Measurements from ENCODE around the gene FGFR3. TPM values are rescaled to one million over a fixed set of nuclear protein-coding genes. Genes with fewer than 3 reads are reported as not detected.

FGFR3 gene
- total RNA-seq, 1 donor from 2014 or later: 169 TPM

- no peak for TF ChIP-seq CTCF (IDR thresholded peaks at IDR 0.05; ENCODE audit: unreplicated experiment)
- Mint-ChIP-seq H3K36me3 (ENCODE audit: insufficient read depth) (no peaks in the 10 kb centered on the region), H3K27ac (no peak overlapping the region), H3K9me3 (ENCODE audit: low read depth) (no peaks in the 10 kb centered on the region), H3K27me3 (peaks cover 12% of the 10 kb centered on the region), H3K4me1 (ENCODE audit: low read depth) (peaks cover 12% of the 10 kb centered on the region), H3K4me3 (ENCODE audit: low read depth) (no peak overlapping the region)
- DNase-seq (ENCODE audit: low spot score, unreplicated experiment): no peak
These were observed 375 bp downstream of the FGFR3 start for GRCh38 chr4:1793496-1793840.

GRCh38 chr4:1793940-1794808 is 1.1 kb downstream of the FGFR3 start:
- no peak for TF ChIP-seq CTCF (IDR thresholded peaks at IDR 0.05; ENCODE audit: unreplicated experiment)
- Mint-ChIP-seq H3K4me1 (ENCODE audit: low read depth) (peaks cover 12% of the 10 kb centered on the region), H3K27me3 (peaks cover 12% of the 10 kb centered on the region), H3K9me3 (ENCODE audit: low read depth) (no peaks in the 10 kb centered on the region), H3K27ac (no peak overlapping the region), H3K4me3 (ENCODE audit: low read depth) (peak overlapping the region; percentile 78), H3K36me3 (ENCODE audit: insufficient read depth) (peaks cover 2% of the 10 kb centered on the region)
- no peak for DNase-seq (ENCODE audit: low spot score, unreplicated experiment)

- Mint-ChIP-seq H3K9me3 (ENCODE audit: low read depth) (no peaks in the 10 kb centered on the region), H3K27me3 (peaks cover 12% of the 10 kb centered on the region), H3K36me3 (ENCODE audit: insufficient read depth) (peaks cover 2% of the 10 kb centered on the region), H3K4me1 (ENCODE audit: low read depth) (peaks cover 12% of the 10 kb centered on the region), H3K27ac (peak overlapping the region; percentile 64), H3K4me3 (ENCODE audit: low read depth) (peak overlapping the region; percentile 72)
- TF ChIP-seq CTCF (IDR thresholded peaks at IDR 0.05; ENCODE audit: unreplicated experiment): no peak
- DNase-seq (ENCODE audit: low spot score, unreplicated experiment): no peak
These were observed 1.8 kb downstream of the FGFR3 start for GRCh38 chr4:1794809-1795298.

- TF ChIP-seq CTCF (IDR thresholded peaks at IDR 0.05; ENCODE audit: unreplicated experiment): no peak
- H3K27me3 Mint-ChIP-seq: peaks cover 6% of the 10 kb centered on the region
- no peaks in the 10 kb centered on the region for H3K9me3 Mint-ChIP-seq (ENCODE audit: low read depth)
- H3K27ac Mint-ChIP-seq: peak overlapping the region; percentile 78
- DNase-seq (ENCODE audit: low spot score, unreplicated experiment): peak; percentile 42
- H3K4me1 Mint-ChIP-seq (ENCODE audit: low read depth): peaks cover 12% of the 10 kb centered on the region
- H3K4me3 Mint-ChIP-seq (ENCODE audit: low read depth): peak overlapping the region; percentile 72
- peaks cover 2% of the 10 kb centered on the region for H3K36me3 Mint-ChIP-seq (ENCODE audit: insufficient read depth)
These were observed 2.5 kb downstream of the FGFR3 start for GRCh38 chr4:1795299-1796195.
